Prostate gland (tissue), 2 donors: ENCODE data around the gene COG5. TPM values are rescaled to one million over a fixed set of nuclear protein-coding genes. Genes with fewer than 3 reads are reported as not detected.

Source experiments
- DNase-seq: peaks from one replicate; pipeline ENCODE4 v3.0.0-alpha.2; 2019; ENCODE audit warnings: low spot score
- H3K27ac ChIP-seq, 2 donors: fragments of 200-600 bp; sonication (generic); 2 replicates each; pipeline ENCODE4 v1.5.1; 2017 to 2019
- H3K27me3 ChIP-seq: fragments of 200-600 bp; sonication (generic); replicated peaks from 2 replicates; pipeline ENCODE4 v1.5.1; 2019; ENCODE audit not compliant: insufficient read depth
- H3K36me3 ChIP-seq, 2 donors: fragments of 200-600 bp; sonication (generic); 1 replicate in 1 of 2; 2 replicates in 1 of 2; pipeline versions ENCODE4 v1.5.1 to v1.8.1; 2017 to 2019
- H3K4me1 ChIP-seq: fragments of 200-600 bp; sonication (generic); replicated peaks from 2 replicates; pipeline ENCODE4 v1.5.1; 2019
- H3K4me3 ChIP-seq, 2 donors: fragments of 200-600 bp; sonication (generic); 2 replicates each; pipeline ENCODE4 v1.5.1; 2017 to 2019
- H3K9me3 ChIP-seq: fragments of 200-600 bp; sonication (generic); 2 replicates; pipeline ENCODE4 v1.5.1; 2017
- POLR2A ChIP-seq: fragments of 450-650 bp; IDR thresholded peaks from one replicate; pipeline ENCODE4 v1.6.1; 2016; ENCODE audit warnings: antibody characterized with exemption, mild to moderate bottlenecking
- POLR2AphosphoS5 ChIP-seq: sonication (generic); formaldehyde crosslinking; IDR thresholded peaks from one replicate; pipeline ENCODE4 v1.6.1; 2017; ENCODE audit warnings: antibody characterized with exemption
- WGBS: methylation state at CpG from one replicate; pipeline ENCODE4 v1.1.5; 2018; 5-methylcytosine and 5-hydroxymethylcytosine counted together
- intact Hi-C: fragments of 100-400 bp; cut with DNase I; formaldehyde crosslinking; loops from one replicate; pipeline ENCODE4 v1.14.2; 2022
- total RNA-seq, 2 donors: library from RNA; depleted of rRNA; stranded (reverse); fragments of >200 nt; gene quantifications; one replicate each; pipeline ENCODE4 v1.1.0, GENCODE V29; 2016
- TF ChIP-seq, protein P1 (sequence below), 4 experiments: fragments of 200-600 bp in 2 of 4; fragments of 450-650 bp in 2 of 4; sonication (generic) in 2 of 4; IDR thresholded peaks; 1 replicate in 3 of 4; 2 replicates in 1 of 4; pipeline ENCODE4 v1.5.1; 2016 to 2019; ENCODE audit warnings: antibody characterized with exemption in 4 of 4, mild to moderate bottlenecking in 2 of 4, moderate library complexity in 2 of 4

The COG5 gene
- total RNA-seq, 2 donors from 2014 or later = 35.1 to 86.4 TPM

DNA sequence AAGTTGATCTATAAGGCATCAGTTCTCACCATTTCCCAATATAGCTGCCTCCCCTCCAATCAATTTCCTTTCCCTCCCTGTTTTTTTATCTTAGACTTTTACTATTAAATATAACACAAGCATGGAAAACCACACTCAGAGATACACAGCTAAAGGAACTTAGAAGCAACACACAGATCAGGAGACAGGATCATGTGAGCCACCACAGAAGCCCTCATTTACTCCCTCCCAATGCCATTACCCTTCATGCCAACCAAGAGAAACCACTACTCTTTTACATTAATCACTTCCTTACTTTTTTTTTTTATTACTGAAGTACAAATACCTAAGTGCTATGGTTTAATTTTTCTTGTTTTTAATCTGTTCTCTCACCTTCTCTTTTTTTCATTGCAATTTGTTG is 33.0 kb downstream of the COG5 start:
- H3K9me3 ChIP-seq = no peaks in the 10 kb centered on the region
- no peaks in the 10 kb centered on the region for H3K36me3 ChIP-seq
- peaks cover 4% of the 10 kb centered on the region for H3K4me1 ChIP-seq
- TF ChIP-seq POLR2A (no peak), POLR2AphosphoS5 (no peak)
- TF ChIP-seq, protein P1, sequence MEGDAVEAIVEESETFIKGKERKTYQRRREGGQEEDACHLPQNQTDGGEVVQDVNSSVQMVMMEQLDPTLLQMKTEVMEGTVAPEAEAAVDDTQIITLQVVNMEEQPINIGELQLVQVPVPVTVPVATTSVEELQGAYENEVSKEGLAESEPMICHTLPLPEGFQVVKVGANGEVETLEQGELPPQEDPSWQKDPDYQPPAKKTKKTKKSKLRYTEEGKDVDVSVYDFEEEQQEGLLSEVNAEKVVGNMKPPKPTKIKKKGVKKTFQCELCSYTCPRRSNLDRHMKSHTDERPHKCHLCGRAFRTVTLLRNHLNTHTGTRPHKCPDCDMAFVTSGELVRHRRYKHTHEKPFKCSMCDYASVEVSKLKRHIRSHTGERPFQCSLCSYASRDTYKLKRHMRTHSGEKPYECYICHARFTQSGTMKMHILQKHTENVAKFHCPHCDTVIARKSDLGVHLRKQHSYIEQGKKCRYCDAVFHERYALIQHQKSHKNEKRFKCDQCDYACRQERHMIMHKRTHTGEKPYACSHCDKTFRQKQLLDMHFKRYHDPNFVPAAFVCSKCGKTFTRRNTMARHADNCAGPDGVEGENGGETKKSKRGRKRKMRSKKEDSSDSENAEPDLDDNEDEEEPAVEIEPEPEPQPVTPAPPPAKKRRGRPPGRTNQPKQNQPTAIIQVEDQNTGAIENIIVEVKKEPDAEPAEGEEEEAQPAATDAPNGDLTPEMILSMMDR (IDR thresholded peaks at IDR 0.05) = no peak
- intact Hi-C loops = no loop called here
- H3K27me3 ChIP-seq = no peaks in the 10 kb centered on the region
- H3K27ac ChIP-seq = no peak overlapping the region
- DNase-seq = no peak
- no peak overlapping the region for H3K4me3 ChIP-seq

DNA sequence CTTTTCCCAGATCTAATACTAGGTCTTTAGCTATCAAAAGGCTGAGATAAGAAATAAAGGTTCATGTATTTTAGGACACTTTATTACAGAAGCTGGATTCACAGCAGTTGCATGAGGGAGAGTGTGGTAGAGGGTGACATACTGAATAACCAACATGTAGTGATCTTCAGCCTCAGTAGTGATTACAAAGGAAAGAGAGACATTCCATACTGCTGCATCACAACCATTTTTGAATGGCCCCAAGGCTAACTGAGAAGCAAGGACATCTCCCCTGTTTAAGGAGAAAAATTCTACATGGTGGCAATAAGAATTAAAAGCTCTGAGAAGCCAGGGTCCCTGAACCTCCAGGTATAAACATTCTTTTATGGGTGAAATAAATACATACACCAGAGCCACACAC is 35.3 kb downstream of the COG5 start:
- intact Hi-C loops = no loop called here
- TF ChIP-seq POLR2A = no peak
- TF ChIP-seq, protein P1 (IDR thresholded peaks at IDR 0.05) = no peak
- no peak for TF ChIP-seq POLR2AphosphoS5
- peaks cover 4% of the 10 kb centered on the region for H3K4me1 ChIP-seq
- no peaks in the 10 kb centered on the region for H3K36me3 ChIP-seq
- no peak for DNase-seq
- H3K27me3 ChIP-seq = no peaks in the 10 kb centered on the region
- H3K27ac ChIP-seq = peak overlapping the region in 1 of 2 donors; percentile 17
- H3K4me3 ChIP-seq = no peak overlapping the region
- no peaks in the 10 kb centered on the region for H3K9me3 ChIP-seq

DNA sequence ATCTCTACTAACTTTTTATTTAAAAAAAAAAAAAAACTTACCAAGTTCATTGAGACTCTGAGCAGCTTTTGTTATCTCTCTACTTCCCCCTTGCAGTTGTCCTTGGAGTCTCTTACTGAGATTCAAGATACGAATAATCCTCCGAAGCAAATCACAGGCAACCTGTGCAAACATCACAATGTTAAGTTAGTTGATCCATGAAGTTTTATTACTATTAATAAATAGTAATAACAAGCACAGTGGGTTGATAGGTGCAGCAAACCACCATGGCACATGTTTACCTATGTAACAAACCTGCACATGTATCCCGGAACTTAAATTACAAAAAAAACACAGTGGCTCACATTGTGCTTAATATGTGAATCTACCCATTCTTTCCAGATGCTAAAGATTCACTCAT is 36.5 kb downstream of the COG5 start:
- TF ChIP-seq POLR2A (no peak), POLR2AphosphoS5 (peak; percentile 78)
- H3K4me3 ChIP-seq = no peak overlapping the region
- intact Hi-C loops = no loop called here

DNA sequence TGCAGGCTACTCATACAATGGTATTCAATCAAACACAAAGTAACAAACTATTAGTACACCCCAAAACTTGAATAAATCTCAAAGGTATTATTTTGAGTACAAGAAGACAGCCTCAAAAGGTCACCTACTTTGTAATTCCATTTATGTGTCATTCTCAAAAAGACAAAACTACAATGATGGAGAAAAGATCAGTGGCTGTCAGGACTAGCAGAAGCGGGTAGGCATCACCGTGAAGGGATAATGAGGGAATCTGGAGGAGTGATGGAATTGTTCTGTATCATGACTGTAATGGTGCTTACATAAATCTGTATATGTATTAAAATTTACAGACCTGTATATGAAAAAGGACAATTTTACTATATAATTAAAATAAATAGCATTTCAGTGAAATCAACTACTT is 37.0 kb downstream of the COG5 start:
- no peak for TF ChIP-seq POLR2A
- TF ChIP-seq, protein P1 (IDR thresholded peaks at IDR 0.05) = no peak
- TF ChIP-seq POLR2AphosphoS5 = no peak
- Histone ChIP-seq H3K9me3 (no peaks in the 10 kb centered on the region), H3K27me3 (no peaks in the 10 kb centered on the region), H3K4me1 (peaks cover 4% of the 10 kb centered on the region), H3K27ac (no peak overlapping the region), H3K4me3 (no peak overlapping the region), H3K36me3 (no peaks in the 10 kb centered on the region)
- intact Hi-C loops = no loop called here
- DNase-seq = no peak
- WGBS = 100% methylated on average over 2 of the region's 2 CpGs

More for the DNA sequence above, 36.5 kb downstream of the COG5 start:
- peak; percentile 27 for DNase-seq
- 60% methylated on average over 3 of the region's 3 CpGs for WGBS
- Histone ChIP-seq H3K4me1 (peaks cover 4% of the 10 kb centered on the region), H3K27me3 (no peaks in the 10 kb centered on the region), H3K27ac (peak overlapping the region in 1 of 2 donors; percentile 17), H3K36me3 (no peaks in the 10 kb centered on the region), H3K9me3 (no peaks in the 10 kb centered on the region)

DNA sequence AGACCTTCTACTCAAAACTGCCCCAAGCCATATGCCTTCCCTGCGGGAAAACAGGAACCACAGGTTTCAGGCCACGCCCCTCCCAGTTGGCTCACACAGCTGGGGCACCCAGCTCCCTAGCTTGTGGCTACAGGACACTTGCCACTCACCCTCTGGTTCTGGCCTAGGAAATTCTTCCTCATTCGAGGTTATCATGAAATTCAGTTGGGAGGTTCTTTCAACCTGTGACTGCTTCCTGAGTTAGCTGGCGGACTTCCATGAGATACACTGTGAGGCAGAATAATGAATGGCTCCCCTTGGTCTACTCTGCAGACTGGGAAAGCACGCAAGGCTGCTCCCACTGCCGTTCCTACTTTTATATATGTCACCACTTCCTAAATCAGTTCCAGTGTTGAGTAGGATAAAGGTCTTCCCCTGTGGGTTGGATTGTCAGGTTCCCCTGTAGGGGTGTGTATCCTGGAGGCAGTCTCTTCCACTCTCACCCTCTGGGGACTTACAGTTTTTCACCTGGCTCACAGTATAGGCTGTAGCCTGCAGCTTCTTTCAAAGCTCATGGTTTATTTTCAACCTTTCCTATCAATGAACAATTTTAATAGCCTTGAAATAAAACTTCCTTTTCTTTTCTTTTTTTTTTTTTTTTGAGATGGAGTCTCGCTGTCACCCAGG is 56.9 kb downstream of the COG5 start:
- peak; percentile 63 for DNase-seq
- WGBS = 76% methylated on average over 7 of the region's 7 CpGs
- no peaks in the 10 kb centered on the region for H3K27me3 ChIP-seq
- no peaks in the 10 kb centered on the region for H3K4me1 ChIP-seq
- intact Hi-C loops = no loop called here
- H3K9me3 ChIP-seq = no peaks in the 10 kb centered on the region
- no peak overlapping the region for H3K4me3 ChIP-seq
- H3K27ac ChIP-seq = peak overlapping the region; percentile 15 to 47
- peak; percentile 34 for TF ChIP-seq POLR2AphosphoS5
- TF ChIP-seq, protein P1 (IDR thresholded peaks at IDR 0.05) = no peak
- H3K36me3 ChIP-seq = no peaks in the 10 kb centered on the region
